22Rv1 (cell line): ENCODE results near the gene HABP2.

Experiments
- H3K27ac ChIP-seq: fragments of 450-650 bp; 2 replicates; pipeline ENCODE4 v1.5.1; 2017
- ZFX ChIP-seq: fragments of 450-650 bp; IDR thresholded peaks from 2 replicates; pipeline ENCODE4 v1.6.1; 2017; ENCODE audit warnings: antibody characterized with exemption, borderline replicate concordance
- TF ChIP-seq, protein P1 (sequence below): fragments of 450-650 bp; IDR thresholded peaks from 2 replicates; pipeline ENCODE4 v1.5.1; 2017; ENCODE audit warnings: mild to moderate bottlenecking

Gene HABP2

DNA sequence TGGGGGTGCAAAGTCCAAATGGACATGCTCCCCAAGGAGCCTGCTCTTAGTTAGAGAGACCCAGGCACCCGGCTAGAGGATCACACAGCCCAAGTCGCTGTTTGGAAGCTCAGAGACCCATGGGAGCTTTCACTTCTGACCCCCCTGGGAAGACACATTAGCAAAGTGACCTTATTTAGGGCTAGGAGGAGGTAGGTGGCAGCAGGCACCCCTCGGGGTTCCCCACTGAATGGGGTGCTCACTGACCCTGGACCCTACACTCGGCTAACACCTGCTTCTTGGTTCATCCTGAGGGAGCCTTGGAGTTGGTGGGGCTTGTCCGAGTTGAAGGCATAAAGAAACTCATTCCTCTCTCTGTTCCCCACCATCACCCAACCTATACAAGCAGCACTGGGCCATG lies 27.1 kb upstream of the HABP2 start:
- TF ChIP-seq, protein P1, sequence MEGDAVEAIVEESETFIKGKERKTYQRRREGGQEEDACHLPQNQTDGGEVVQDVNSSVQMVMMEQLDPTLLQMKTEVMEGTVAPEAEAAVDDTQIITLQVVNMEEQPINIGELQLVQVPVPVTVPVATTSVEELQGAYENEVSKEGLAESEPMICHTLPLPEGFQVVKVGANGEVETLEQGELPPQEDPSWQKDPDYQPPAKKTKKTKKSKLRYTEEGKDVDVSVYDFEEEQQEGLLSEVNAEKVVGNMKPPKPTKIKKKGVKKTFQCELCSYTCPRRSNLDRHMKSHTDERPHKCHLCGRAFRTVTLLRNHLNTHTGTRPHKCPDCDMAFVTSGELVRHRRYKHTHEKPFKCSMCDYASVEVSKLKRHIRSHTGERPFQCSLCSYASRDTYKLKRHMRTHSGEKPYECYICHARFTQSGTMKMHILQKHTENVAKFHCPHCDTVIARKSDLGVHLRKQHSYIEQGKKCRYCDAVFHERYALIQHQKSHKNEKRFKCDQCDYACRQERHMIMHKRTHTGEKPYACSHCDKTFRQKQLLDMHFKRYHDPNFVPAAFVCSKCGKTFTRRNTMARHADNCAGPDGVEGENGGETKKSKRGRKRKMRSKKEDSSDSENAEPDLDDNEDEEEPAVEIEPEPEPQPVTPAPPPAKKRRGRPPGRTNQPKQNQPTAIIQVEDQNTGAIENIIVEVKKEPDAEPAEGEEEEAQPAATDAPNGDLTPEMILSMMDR = no peak
- no peak for TF ChIP-seq ZFX
- no peak overlapping the region for H3K27ac ChIP-seq

DNA sequence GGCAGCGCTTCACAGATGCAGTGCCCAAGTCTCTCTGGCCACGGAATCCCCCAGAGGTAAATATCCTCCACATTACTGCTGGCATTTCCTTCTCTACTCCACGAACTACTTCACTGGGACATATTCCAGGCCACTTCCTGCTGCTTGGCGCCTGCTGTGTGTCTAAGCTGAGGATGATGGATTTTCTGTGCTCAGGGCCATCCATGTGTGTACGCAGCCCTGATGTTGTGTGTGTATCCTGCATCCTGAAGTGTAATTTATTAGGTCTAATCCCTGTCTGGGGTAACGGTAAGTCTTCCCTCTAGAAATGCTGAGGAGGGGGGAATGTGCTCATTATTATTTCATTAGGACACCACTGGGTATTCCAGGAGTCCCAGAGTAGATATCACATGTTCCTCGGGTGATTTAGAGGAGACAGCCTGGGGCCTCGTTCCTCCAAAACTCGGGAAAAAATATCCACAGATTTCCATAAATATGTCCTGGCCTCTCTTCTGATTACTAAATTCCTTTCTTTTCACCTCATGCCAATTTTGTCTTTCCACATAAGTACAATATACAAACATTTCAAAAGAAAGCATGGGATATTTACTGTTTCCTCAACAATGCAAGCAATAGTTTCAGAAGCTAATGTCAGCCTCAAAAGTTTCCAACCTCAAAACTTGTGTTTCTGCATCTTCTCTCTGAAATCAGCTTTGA lies 25.5 kb upstream of the HABP2 start:
- TF ChIP-seq ZFX = no peak
- TF ChIP-seq, protein P1 = no peak
- H3K27ac ChIP-seq = no peak overlapping the region

DNA sequence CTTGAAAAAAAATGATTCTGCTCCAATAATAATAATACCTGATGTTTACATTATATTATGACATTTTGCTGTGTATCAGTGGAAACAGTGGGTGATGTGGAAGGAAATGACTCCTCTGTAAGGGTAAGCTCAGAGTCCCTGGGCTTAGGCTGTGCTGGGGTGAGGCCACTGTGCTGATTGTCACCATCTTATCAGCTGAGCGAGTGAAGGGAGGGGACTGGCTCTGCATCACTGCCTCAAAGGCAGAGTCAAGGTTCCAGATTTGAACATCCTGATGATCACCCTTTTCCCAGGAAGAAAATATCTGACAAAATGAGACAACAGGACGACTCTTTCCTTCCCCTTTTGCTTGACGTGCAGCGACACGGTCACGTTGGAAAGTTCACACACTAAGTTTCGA lies 24.0 kb upstream of the HABP2 start:
- no peak overlapping the region for H3K27ac ChIP-seq
- no peak for TF ChIP-seq ZFX
- TF ChIP-seq, protein P1 = no peak

DNA sequence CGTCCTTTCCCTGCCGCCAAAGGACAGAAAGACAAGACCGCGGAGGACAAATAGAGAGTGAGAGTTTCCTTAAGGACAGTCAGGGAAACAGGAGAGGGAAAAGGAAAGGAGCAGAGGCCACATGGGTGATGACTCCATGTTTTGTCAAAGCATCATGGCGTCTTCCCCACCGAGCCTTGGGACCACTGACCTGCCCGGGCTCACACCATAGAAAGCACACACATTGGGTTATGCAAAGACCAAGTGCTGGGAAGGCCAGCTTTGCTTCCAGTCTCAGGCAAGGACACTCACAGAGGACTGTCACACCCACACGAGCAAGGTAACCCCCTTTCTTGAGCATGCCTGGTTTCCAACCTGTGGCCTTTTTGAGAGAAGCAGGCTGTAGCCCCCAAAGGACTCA lies 23.3 kb upstream of the HABP2 start:
- H3K27ac ChIP-seq = no peak overlapping the region
- TF ChIP-seq, protein P1 = no peak
- no peak for TF ChIP-seq ZFX

DNA sequence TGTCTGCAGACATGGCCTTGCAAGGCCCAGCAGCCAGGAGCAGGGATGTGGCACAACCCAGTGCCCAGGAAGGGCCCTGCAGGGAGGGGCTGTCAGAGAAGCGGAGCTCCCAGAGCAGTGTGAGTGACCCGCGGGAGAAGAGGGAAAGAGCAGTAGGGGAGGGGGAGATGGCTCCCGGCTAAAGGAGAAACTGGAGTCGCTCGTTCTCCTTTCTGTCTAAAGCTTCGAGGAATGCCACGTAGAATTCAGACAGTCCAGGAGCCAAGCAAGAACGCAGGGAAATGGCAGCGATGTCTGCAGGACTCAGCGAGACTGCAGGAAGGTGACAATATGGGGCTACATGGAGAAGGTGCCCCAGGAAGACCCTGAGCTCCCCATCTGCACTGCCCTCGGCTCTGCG lies 22.4 kb upstream of the HABP2 start:
- no peak overlapping the region for H3K27ac ChIP-seq
- TF ChIP-seq, protein P1 = no peak
- no peak for TF ChIP-seq ZFX

DNA sequence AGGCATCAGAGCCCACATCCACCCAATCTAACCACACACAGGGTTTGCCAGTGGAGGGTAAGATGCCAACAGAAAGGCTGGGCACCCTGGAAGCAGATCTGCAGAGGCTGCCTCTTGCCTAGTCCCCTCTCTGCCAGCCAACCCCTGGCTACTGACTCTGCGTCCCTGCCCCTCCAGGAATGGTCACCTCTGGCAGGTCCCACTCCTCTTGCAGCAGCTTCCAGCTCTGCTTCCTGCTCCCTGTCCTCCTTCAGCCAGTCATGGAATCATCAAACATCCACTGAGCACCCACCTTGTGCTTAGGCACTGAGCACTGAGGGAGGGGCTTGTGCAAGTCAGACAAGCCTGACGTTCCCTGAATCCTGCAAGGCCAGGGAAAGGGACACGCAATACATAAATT lies 20.1 kb upstream of the HABP2 start:
- TF ChIP-seq ZFX = no peak
- TF ChIP-seq, protein P1 = no peak
- H3K27ac ChIP-seq = no peak overlapping the region

DNA sequence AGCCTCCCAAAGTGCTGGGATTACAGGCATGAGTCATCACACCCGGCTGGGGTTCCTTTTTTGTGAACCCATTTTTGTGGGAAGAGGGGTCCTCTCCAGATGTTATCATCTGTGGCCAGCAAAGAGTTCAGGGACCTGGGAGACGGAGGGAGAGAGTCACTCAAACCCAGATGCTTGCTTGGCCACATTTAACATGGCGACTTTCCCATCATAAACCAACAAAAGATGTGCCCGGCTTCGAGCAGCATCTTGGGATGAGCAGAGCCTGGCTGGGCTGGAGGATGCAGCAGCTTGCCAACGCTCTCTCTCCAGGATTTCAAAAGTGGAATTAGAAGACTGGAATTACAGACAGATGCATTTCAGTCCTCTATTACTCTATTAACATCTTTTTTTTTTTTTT lies 19.1 kb upstream of the HABP2 start:
- no peak overlapping the region for H3K27ac ChIP-seq
- no peak for TF ChIP-seq ZFX
- TF ChIP-seq, protein P1 = no peak
